ENCODE measurements around the gene RBMS1.
"Not testable (repeated sequence)": the region's sequence is repeated elsewhere in the genome, so short reads cannot be mapped to it uniquely, and the experiment has no call there.

The RBMS1 gene

GRCh38 chr2:160431441-160431840 is 62.2 kb downstream of the RBMS1 start:
- no peak for DNase-seq

DNA sequence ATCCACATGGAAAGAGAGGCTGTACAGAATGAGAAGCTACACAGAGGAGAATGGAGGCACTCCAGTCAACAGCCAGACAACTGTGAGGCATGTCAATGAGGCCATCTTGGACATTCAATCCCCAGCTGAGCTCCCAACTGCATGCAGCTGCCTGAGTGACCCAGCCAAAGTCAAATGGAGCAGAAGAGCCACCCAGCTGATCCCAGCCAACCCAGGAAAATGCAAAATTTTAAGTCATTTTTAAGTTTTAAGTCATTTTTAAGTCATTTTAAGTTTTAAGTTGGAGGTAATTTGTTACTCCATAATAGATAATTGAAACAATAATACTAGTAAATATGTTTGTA is 63.6 kb downstream of the RBMS1 start:
- no peak for DNase-seq

- DNase-seq = no peak
Measured at GRCh38 chr2:160429248-160430000, 64.2 kb downstream of the RBMS1 start.

- DNase-seq = no peak
Measured at GRCh38 chr2:160428405-160428763, 65.2 kb downstream of the RBMS1 start.

- peak in 1 of 2 experiments; percentile 43 for DNase-seq
Measured at GRCh38 chr2:160427629-160428404, 65.8 kb downstream of the RBMS1 start.

- DNase-seq = no peak
Measured at GRCh38 chr2:160426604-160427003, 67.0 kb downstream of the RBMS1 start.

DNA sequence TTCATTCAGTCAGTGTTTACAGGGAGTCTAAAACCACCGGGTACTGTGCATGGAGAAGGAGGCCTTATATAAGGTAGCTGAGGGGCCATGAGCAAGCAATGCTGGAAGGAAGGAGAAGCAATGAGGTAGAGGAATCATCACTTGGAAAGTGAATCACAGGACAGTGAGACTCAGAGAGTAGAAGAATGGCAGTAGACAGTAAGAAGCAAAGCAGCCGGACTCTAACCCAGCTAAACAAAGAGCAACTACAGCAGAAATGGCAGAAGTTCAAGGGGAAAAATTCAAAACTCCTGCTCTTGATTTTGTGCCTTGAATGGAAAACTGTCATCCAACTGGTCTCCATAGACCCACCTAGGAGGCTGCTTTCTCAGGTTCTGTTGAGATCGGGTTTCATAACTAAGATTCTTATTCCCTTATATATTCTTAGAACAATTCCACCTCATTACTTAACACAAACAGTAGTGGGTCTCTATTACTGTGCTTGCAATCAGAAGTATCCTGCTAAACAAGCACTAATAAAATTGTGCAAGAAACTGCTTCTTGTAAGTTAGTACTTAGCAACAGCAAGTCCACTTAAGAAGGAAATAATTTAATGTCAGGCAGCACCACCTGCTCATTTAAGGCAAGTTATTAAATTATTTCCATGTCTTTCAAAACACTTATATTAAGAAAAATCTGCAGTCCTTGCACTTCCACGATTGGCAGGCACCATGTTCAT is 68.0 kb downstream of the RBMS1 start:
- no peak for DNase-seq

GRCh38 chr2:160423126-160423525 is 70.5 kb downstream of the RBMS1 start:
- DNase-seq = no peak

- not testable (repeated sequence) for DNase-seq
Measured at GRCh38 chr2:160421646-160422501, 71.7 kb downstream of the RBMS1 start.

DNA sequence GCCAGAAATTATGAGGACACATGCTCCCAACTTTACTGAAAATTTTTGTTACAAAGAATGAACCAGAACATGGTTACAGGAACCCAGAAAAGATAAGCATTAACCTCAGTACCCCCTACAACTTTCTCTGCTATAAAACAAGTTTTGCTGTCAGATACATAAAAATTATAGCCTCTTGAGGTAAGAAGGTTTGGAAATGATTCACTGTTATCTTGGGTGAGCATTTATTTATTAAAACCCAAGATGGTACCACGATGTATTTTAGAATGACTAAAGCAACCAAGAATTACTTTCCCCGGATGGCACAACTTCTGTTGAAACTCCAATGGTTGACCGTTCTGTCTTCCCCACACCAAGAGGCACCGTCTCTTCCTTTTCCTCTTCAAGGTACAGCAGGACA is 72.9 kb downstream of the RBMS1 start:
- DNase-seq = no peak

DNA sequence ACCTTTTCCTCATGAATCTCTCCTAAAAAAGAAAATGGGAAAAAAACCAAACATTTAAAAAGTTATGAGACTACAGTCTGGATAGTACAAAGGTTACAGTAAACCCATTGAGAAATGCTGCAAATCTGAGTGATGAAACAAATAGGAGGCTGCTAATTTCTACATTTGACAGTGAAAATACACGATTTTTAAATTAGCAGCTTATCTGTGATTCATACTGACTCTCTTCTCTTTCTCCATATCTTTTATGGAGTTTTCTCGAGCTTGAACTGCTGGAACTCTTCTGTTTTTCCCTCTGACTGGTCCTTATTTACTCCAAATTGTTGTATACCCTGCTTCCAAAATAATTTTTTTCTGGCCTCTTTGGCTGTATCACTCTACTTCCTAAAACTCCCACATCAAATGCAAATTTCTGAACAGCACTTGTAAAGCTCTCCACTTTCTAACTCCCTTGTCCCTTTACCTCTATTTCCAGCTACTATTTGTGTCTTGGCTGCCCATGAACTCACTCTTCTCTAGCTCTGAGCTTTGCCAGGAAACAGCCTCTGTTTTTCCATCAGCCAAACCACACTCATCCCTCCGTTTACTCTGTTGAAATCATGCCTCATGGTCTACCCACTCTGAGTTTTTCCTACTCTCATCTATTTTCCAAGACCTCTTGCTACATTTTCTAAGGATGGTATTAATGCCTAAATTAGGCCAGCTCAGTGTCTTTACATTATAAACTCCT is 73.7 kb downstream of the RBMS1 start:
- no peak for DNase-seq

- DNase-seq = no peak
Measured at GRCh38 chr2:160418853-160419252, 74.8 kb downstream of the RBMS1 start.

DNA sequence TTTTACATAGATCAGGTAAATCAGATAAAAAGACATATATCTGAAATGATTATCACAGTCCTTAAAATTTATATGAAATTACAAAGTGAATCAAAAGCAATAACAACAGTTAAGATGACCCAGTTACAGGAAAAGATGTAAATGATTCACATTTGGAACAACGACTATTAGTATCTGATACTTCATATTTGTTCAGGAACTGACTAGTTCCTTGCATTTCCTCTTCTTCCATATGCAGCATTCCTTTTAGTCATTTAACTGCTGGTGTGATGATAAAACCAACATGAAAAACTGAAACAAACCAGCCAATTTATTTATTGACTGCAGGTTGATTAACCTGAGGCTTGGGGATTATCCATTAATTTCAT is 75.2 kb downstream of the RBMS1 start:
- DNase-seq = no peak

- peak in 1 of 2 experiments; percentile 43 for DNase-seq
Measured at GRCh38 chr2:160417745-160418397, 75.7 kb downstream of the RBMS1 start.

DNA sequence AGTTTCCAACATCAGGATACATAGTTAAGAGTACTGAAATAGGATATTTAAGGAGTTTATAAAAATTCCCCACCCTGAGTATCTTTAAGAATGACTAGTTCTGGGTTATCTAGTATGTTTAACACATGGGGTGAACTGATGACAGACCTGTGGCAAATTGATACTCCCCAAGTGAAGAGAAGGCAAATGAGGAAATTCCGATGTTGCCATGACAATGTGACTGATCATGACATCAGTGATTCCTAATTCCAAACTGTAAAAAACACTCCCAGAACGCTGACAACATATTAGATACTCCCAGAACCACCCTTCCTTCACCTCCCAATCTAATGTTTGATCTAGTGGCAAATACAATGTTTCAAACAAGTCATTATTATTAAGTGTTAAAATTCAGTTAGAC is 77.6 kb downstream of the RBMS1 start:
- DNase-seq = no peak

DNA sequence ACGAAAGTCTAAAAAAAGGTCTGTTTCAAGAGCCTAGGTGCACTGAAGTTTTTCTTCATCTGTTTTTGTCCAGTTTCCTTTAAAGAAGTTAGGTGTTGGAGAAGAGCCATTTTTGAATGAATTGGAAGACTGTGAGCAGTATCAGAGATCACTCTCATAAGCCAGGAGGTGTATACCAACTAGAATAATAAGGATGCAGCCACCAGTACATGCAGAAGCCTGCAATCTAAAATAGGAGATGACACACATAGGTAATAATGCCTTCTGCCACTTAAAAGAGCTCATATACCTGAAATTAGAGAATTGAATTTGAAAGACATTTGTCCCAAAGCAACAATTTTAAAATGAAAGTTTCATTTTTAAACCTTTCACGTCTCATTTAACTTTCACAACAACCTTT is 81.7 kb downstream of the RBMS1 start:
- DNase-seq = no peak

- DNase-seq = peak; percentile 33 to 42
Measured at GRCh38 chr2:160411167-160411566, 82.4 kb downstream of the RBMS1 start.

- DNase-seq = no peak
Measured at GRCh38 chr2:160409480-160409879, 84.1 kb downstream of the RBMS1 start.

DNA sequence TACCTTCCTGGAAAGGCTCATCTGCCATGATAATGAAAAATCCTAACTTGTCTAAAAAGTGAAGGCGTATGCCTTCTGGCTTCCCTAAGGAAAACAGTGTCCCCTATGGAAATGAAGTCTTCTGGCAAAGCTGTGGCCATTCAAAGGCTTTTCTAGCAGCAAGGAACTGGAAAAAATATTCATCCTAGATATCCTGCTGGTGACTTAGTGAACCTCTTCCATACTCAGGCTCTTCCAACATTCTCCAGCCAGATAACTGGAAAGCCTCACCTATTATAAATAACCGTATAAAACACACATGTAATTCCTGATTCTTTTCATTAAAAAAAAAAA is 84.7 kb downstream of the RBMS1 start:
- no peak for DNase-seq

DNA sequence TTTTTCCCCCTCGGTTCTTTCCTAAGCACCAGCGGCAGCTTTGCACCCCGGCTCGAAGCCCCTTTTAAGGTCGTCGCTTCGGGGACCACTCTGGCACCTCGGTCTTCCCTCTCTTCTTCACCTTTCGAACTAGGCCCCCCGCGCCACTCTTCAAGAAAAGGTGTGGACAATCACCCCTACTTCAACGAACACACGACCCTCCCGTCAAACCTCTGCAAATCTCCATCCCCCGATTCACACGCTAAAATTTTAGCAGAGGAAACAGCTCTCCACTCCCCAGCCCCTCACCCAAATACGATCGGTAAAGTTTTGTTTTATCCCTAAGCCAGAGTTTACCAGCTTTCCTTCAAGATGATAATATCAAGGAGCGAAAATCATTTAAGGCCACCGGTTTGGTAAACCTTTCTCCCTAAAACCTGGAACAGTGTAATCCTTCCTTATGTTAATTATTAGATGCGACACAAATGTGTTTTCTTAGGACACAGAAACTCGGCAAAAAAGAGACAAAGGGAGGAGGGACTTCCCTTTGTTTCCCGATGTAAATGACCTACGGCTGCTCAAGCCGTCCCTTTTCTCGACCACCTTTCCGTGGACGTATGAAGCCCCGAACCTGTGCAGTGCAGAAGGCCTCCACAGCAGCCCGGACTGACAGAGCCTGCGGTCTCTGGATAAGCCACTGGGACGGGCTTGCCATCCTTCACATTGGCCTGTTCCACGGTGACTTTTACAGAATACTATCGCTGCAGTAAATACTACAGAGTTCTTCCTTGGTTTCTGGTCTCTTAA is 85.2 kb downstream of the RBMS1 start:
- no peak for DNase-seq
